ENCODE data around the gene HSH2D. TPM values are rescaled to one million over a fixed set of nuclear protein-coding genes. Genes with fewer than 3 reads are reported as not detected.

HSH2D gene
- total RNA-seq, 2 donors from 2014 or later = 0.66 to 0.68 TPM

GRCh38 chr19:16106121-16106520, 37.4 kb upstream of the HSH2D start:
- H3K4me3 ChIP-seq (ENCODE audit: low read length) = no peak overlapping the region

GRCh38 chr19:16111160-16111908, 32.2 kb upstream of the HSH2D start, which contains the start of gene RAB8A:
Gene RAB8A (plus strand): TSS chr19:16111889. CDS start chr19:16111902, 13 bp downstream.
- H3K9me3 Mint-ChIP-seq = no peaks in the 10 kb centered on the region
- peak; percentile 95 for TF ChIP-seq CTCF (conservative IDR thresholded peaks at IDR 0.05)
- WGBS, 2 experiments (ENCODE audit: insufficient coverage in 1 of 2, insufficient read length in 1 of 2) = 2 to 17% methylated on average over 16 to 81 of the region's 81 CpGs
- peaks cover 7% of the 10 kb centered on the region for H3K36me3 Mint-ChIP-seq (ENCODE audit: low read depth)
- peak within 1 kb of the TSS; percentile 87 for H3K4me3 ChIP-seq (ENCODE audit: low read length)
- DNase-seq = peak; percentile 99
- H3K4me1 Mint-ChIP-seq = peaks cover 10% of the 10 kb centered on the region
- H3K9ac ChIP-seq (ENCODE audit: extremely low read depth, low read length, poor library complexity, severe bottlenecking) = peak within 1 kb of the TSS; percentile 79
- H3K4me1 ChIP-seq (ENCODE audit: control insufficient read depth, insufficient read depth, low read length) = peaks cover 4% of the 10 kb centered on the region
- H3K27ac Mint-ChIP-seq = peak within 1 kb of the TSS; percentile 97
- no peaks in the 10 kb centered on the region for H3K27me3 Mint-ChIP-seq (ENCODE audit: insufficient read depth)
- peak within 1 kb of the TSS; percentile 94 for H3K4me3 Mint-ChIP-seq
- H3K36me3 ChIP-seq (ENCODE audit: control insufficient read depth, insufficient read depth, low read length) = peaks cover 14% of the 10 kb centered on the region
- H3K27me3 ChIP-seq (ENCODE audit: control insufficient read depth, insufficient read depth, low read length, poor library complexity, severe bottlenecking) = no peaks in the 10 kb centered on the region
- no peaks in the 10 kb centered on the region for H3K9me3 ChIP-seq (ENCODE audit: control insufficient read depth, low read length)
- H3K27ac ChIP-seq (ENCODE audit: low read depth, low read length) = peak within 1 kb of the TSS; percentile 36

More at GRCh38 chr19:16106121-16106520, 37.4 kb upstream of the HSH2D start:
- H3K4me3 Mint-ChIP-seq = no peak overlapping the region
- H3K4me1 ChIP-seq (ENCODE audit: control insufficient read depth, insufficient read depth, low read length) = no peaks in the 10 kb centered on the region
- peaks cover 8% of the 10 kb centered on the region for H3K4me1 Mint-ChIP-seq
- no peaks in the 10 kb centered on the region for H3K9me3 Mint-ChIP-seq
- no peaks in the 10 kb centered on the region for H3K27me3 Mint-ChIP-seq (ENCODE audit: insufficient read depth)
- TF ChIP-seq CTCF (conservative IDR thresholded peaks at IDR 0.05) = no peak
- H3K9ac ChIP-seq (ENCODE audit: extremely low read depth, low read length, poor library complexity, severe bottlenecking) = no peak overlapping the region
- 24 to 42% methylated on average over 3 of the region's 3 CpGs for WGBS, 2 experiments (ENCODE audit: insufficient coverage in 1 of 2, insufficient read length in 1 of 2)
- H3K9me3 ChIP-seq (ENCODE audit: control insufficient read depth, low read length) = no peaks in the 10 kb centered on the region
- no peak for DNase-seq
- peaks cover 23% of the 10 kb centered on the region for H3K36me3 Mint-ChIP-seq (ENCODE audit: low read depth)
- no peak overlapping the region for H3K27ac Mint-ChIP-seq
- H3K27ac ChIP-seq (ENCODE audit: low read depth, low read length) = no peak overlapping the region
- no peaks in the 10 kb centered on the region for H3K27me3 ChIP-seq (ENCODE audit: control insufficient read depth, insufficient read depth, low read length, poor library complexity, severe bottlenecking)
- H3K36me3 ChIP-seq (ENCODE audit: control insufficient read depth, insufficient read depth, low read length) = peaks cover 27% of the 10 kb centered on the region

GRCh38 chr19:16111909-16112752, 31.4 kb upstream of the HSH2D start:
- H3K27me3 Mint-ChIP-seq (ENCODE audit: insufficient read depth) = no peaks in the 10 kb centered on the region
- peak overlapping the region; percentile 97 for H3K27ac Mint-ChIP-seq
- peak overlapping the region; percentile 79 for H3K9ac ChIP-seq (ENCODE audit: extremely low read depth, low read length, poor library complexity, severe bottlenecking)
- no peak for DNase-seq
- 5% methylated on average over 13 to 37 of the region's 37 CpGs for WGBS, 2 experiments (ENCODE audit: insufficient coverage in 1 of 2, insufficient read length in 1 of 2)
- peak overlapping the region; percentile 87 for H3K4me3 ChIP-seq (ENCODE audit: low read length)
- H3K4me1 Mint-ChIP-seq = peaks cover 9% of the 10 kb centered on the region
- no peak for TF ChIP-seq CTCF (conservative IDR thresholded peaks at IDR 0.05)
- peak overlapping the region; percentile 30 for H3K27ac ChIP-seq (ENCODE audit: low read depth, low read length)
- no peaks in the 10 kb centered on the region for H3K9me3 Mint-ChIP-seq
- peaks cover 17% of the 10 kb centered on the region for H3K36me3 ChIP-seq (ENCODE audit: control insufficient read depth, insufficient read depth, low read length)
- peaks cover 7% of the 10 kb centered on the region for H3K36me3 Mint-ChIP-seq (ENCODE audit: low read depth)
- H3K4me1 ChIP-seq (ENCODE audit: control insufficient read depth, insufficient read depth, low read length) = peaks cover 4% of the 10 kb centered on the region
- peak overlapping the region; percentile 94 for H3K4me3 Mint-ChIP-seq
- no peaks in the 10 kb centered on the region for H3K9me3 ChIP-seq (ENCODE audit: control insufficient read depth, low read length)
- H3K27me3 ChIP-seq (ENCODE audit: control insufficient read depth, insufficient read depth, low read length, poor library complexity, severe bottlenecking) = no peaks in the 10 kb centered on the region

Data from endodermal cell (in vitro differentiated cells).